ENCODE results near the gene MAP4.
A peak's percentile ranks its signal among the peaks of the same experiment; 100 is the strongest.

The MAP4 gene

DNA sequence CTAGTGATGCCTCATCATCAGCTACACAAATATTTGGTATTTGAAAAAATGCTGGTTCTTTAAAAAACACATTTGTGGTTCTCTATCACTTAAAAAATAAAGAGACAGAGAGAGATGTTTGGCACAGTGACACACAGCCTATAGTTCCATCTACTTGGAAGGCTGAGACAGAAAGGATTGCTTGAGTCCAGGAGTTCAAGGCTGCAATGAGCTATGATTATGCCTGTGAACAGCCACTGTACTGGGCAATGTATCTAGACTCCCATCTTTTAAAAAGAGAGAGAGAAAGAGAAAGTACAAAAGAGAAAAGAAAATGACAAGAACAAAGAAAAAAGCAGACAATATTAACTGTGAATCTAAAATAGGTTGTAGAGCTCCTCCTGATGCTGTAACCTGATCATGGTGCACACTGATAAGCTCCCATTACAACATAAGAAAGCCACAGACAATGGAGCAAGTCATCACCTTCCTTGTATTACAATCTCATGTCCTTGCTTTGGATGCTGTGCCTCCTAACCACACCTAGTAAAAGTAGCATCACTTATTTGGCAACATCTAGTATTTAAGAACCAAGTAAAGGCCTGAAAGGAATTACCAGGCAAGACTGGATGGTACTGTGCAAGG, 31.7 kb upstream of the MAP4 start:
- TF ChIP-seq CTCF (IDR thresholded peaks at IDR 0.05; ENCODE audit: borderline replicate concordance, control extremely low read depth, extremely low read depth, insufficient read depth, missing control alignments), result no peak
- in situ Hi-C loops (cut with MboI; ENCODE audit: low sequenced_read_pairs, unreplicated experiment), result no loop called here
- DNase-seq (ENCODE audit: low spot score), result no peak

- TF ChIP-seq CTCF (IDR thresholded peaks at IDR 0.05; ENCODE audit: borderline replicate concordance, control extremely low read depth, extremely low read depth, insufficient read depth, missing control alignments), result no peak
- no peak for DNase-seq (ENCODE audit: low spot score)
- in situ Hi-C loops (cut with MboI; ENCODE audit: low sequenced_read_pairs, unreplicated experiment), result no loop called here
These were observed 26.0 kb upstream of the MAP4 start for GRCh38 chr3:48042071-48042760.

- in situ Hi-C loops (cut with MboI; ENCODE audit: low sequenced_read_pairs, unreplicated experiment), result no loop called here
- DNase-seq (ENCODE audit: low spot score), result no peak
These were observed 23.4 kb upstream of the MAP4 start for GRCh38 chr3:48039487-48040190.

DNA sequence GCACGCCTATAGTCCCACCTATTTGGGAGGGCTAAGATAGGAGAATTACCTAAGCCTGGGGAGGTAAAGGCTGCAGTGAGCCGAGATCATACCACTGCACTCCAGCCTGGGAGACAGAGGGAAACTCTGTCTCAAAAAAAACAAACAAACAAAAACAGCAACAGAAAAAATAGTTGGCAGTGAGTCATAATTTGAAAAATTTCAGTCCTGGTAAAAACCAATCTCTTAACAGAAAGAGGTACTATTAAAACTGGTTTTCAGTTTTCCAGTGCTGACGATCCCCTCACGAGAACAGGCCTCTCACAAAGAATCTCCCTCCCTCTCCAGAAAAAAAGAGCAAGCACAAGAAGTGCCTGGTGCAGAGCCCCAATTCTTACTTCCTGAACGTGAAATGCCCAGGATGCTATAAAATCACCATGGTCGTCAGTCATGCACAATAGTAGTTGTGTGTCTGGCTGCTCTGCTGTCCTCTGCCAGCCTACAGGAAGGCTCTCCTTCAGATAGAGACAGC, 22.8 kb upstream of the MAP4 start:
- no peak for TF ChIP-seq CTCF (IDR thresholded peaks at IDR 0.05; ENCODE audit: borderline replicate concordance, control extremely low read depth, extremely low read depth, insufficient read depth, missing control alignments)
- in situ Hi-C loops (cut with MboI; ENCODE audit: low sequenced_read_pairs, unreplicated experiment), result no loop called here
- no peak for DNase-seq (ENCODE audit: low spot score)

More at GRCh38 chr3:48039487-48040190, 23.4 kb upstream of the MAP4 start:
- no peak for TF ChIP-seq CTCF (IDR thresholded peaks at IDR 0.05; ENCODE audit: borderline replicate concordance, control extremely low read depth, extremely low read depth, insufficient read depth, missing control alignments)

GRCh38 chr3:48034000-48034516, 17.8 kb upstream of the MAP4 start:
- peak; percentile 45 for DNase-seq (ENCODE audit: low spot score)
- in situ Hi-C loops (cut with MboI; ENCODE audit: low sequenced_read_pairs, unreplicated experiment), result no loop called here
- no peak for TF ChIP-seq CTCF (IDR thresholded peaks at IDR 0.05; ENCODE audit: borderline replicate concordance, control extremely low read depth, extremely low read depth, insufficient read depth, missing control alignments)

GRCh38 chr3:48030188-48030587, 14.0 kb upstream of the MAP4 start:
- DNase-seq (ENCODE audit: low spot score), result no peak
- no peak for TF ChIP-seq CTCF (IDR thresholded peaks at IDR 0.05; ENCODE audit: borderline replicate concordance, control extremely low read depth, extremely low read depth, insufficient read depth, missing control alignments)
- in situ Hi-C loops (cut with MboI; ENCODE audit: low sequenced_read_pairs, unreplicated experiment), result no loop called here
